ENCODE data around the gene ANAPC15. TPM values are rescaled to one million over a fixed set of nuclear protein-coding genes. Genes with fewer than 3 reads are reported as not detected.

The ANAPC15 gene
- total RNA-seq, 1 donor from 2014 or later = not detected

GRCh38 chr11:72070491-72070890, 42.0 kb downstream of the ANAPC15 start:
- H3K36me3 ChIP-seq = peaks cover 0 to 2% of the 10 kb centered on the region in 2 donors
- no peaks in the 10 kb centered on the region for H3K9me3 ChIP-seq
- peaks cover 6 to 31% of the 10 kb centered on the region in 2 donors for H3K4me1 ChIP-seq
- peak overlapping the region; percentile 85 to 87 for H3K27ac ChIP-seq
- H3K27me3 ChIP-seq = no peaks in the 10 kb centered on the region
- intact Hi-C loops (cut with DNase I) = loop anchor here (1.0 kb wide), 2 partner anchors 10 to 29 kb away; partner anchors contain the start of genes LRRC51 and NUMA1
- H3K4me3 ChIP-seq = no peak overlapping the region
- no peak for TF ChIP-seq CTCF (IDR thresholded peaks at IDR 0.05)
- peak in 1 of 2 donors; percentile 52 for DNase-seq (ENCODE audit: low spot score in 2 of 2)

- peak; percentile 74 to 95 for DNase-seq (ENCODE audit: low spot score in 2 of 2)
- intact Hi-C loops (cut with DNase I) = loop anchor here (1.0 kb wide), 2 partner anchors 10 to 29 kb away; partner anchors contain the start of genes LRRC51 and NUMA1
- Histone ChIP-seq H3K4me3 (peak overlapping the region; percentile 10 to 16), H3K27ac (peak overlapping the region; percentile 85 to 87), H3K9me3 (no peaks in the 10 kb centered on the region), H3K27me3 (no peaks in the 10 kb centered on the region), H3K4me1 (peaks cover 6 to 31% of the 10 kb centered on the region in 2 donors), H3K36me3 (no peaks in the 10 kb centered on the region)
- no peak for TF ChIP-seq CTCF (IDR thresholded peaks at IDR 0.05)
These were observed 42.7 kb downstream of the ANAPC15 start for GRCh38 chr11:72069787-72070251.

GRCh38 chr11:72069200-72069599, 43.3 kb downstream of the ANAPC15 start:
- H3K4me3 ChIP-seq = peak overlapping the region in 1 of 2 donors; percentile 10
- intact Hi-C loops (cut with DNase I) = no loop called here
- no peak for TF ChIP-seq CTCF (IDR thresholded peaks at IDR 0.05)
- H3K36me3 ChIP-seq = no peaks in the 10 kb centered on the region
- peak overlapping the region; percentile 85 to 87 for H3K27ac ChIP-seq
- H3K4me1 ChIP-seq = peaks cover 6 to 31% of the 10 kb centered on the region in 2 donors
- H3K27me3 ChIP-seq = no peaks in the 10 kb centered on the region
- H3K9me3 ChIP-seq = no peaks in the 10 kb centered on the region
- peak in 1 of 2 donors; percentile 54 for DNase-seq (ENCODE audit: low spot score in 2 of 2)

DNA sequence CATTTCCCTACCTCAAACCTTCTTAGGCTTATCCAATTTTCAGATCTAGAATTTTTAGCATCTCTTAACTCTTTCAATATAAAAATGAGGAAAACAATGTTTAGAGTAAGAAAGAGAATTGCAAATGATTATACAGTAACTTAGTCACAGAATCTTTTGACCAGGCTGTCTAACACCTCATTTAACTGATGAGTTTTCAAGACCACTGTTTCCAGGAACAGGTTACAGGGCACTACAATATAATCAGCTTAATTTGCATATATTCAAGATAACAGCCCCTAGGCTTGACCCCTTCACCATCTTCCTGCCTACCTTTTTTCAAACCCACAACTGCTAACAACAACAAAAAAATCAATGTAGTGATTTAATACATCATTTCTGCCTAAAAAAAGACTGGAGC, 44.8 kb downstream of the ANAPC15 start:
- H3K27ac ChIP-seq = peak overlapping the region; percentile 85 to 87
- intact Hi-C loops (cut with DNase I) = no loop called here
- H3K4me1 ChIP-seq = peaks cover 6 to 31% of the 10 kb centered on the region in 2 donors

GRCh38 chr11:72067266-72067665, 45.2 kb downstream of the ANAPC15 start:
- Histone ChIP-seq H3K36me3 (no peaks in the 10 kb centered on the region), H3K27ac (peak overlapping the region; percentile 3 to 87), H3K4me1 (peaks cover 4 to 28% of the 10 kb centered on the region in 2 donors), H3K27me3 (no peaks in the 10 kb centered on the region), H3K9me3 (no peaks in the 10 kb centered on the region), H3K4me3 (no peak overlapping the region)
- TF ChIP-seq CTCF (IDR thresholded peaks at IDR 0.05) = no peak
- DNase-seq (ENCODE audit: low spot score in 2 of 2) = no peak
- intact Hi-C loops (cut with DNase I) = no loop called here

More for the DNA sequence above, 44.8 kb downstream of the ANAPC15 start:
- H3K36me3 ChIP-seq = no peaks in the 10 kb centered on the region
- no peaks in the 10 kb centered on the region for H3K27me3 ChIP-seq
- H3K9me3 ChIP-seq = no peaks in the 10 kb centered on the region
- H3K4me3 ChIP-seq = no peak overlapping the region
- no peak for DNase-seq (ENCODE audit: low spot score in 2 of 2)
- TF ChIP-seq CTCF (IDR thresholded peaks at IDR 0.05) = no peak

Data from ascending aorta (tissue), 2 donors.